Trophoblast cell (in vitro differentiated cells and primary cell): ENCODE results near the gene PDE11A.

ENCODE experiments used
- DNase-seq, 2 donors: peaks; one replicate each; pipeline ENCODE4 v3.0.0-alpha.2; 2016
- H2AFZ ChIP-seq: 2 replicates; pipeline ENCODE4 v1.6.1; 2013; ENCODE audit warnings: low read length, moderate library complexity, mild to moderate bottlenecking; ENCODE audit not compliant: insufficient read depth, poor library complexity
- H2AK5ac ChIP-seq: 2 replicates; pipeline ENCODE4 v1.6.1; 2013; ENCODE audit warnings: mild to moderate bottlenecking, low read length
- H2BK120ac ChIP-seq: 2 replicates; pipeline ENCODE4 v1.6.1; 2013; ENCODE audit warnings: low read length, mild to moderate bottlenecking, moderate library complexity; ENCODE audit not compliant: insufficient read depth, poor library complexity
- H2BK12ac ChIP-seq: 2 replicates; pipeline ENCODE4 v1.6.1; 2013; ENCODE audit warnings: mild to moderate bottlenecking, low read length, moderate library complexity
- H2BK5ac ChIP-seq: 2 replicates; pipeline ENCODE4 v1.6.1; 2013; ENCODE audit warnings: low read length, low read depth, moderate library complexity, mild to moderate bottlenecking; ENCODE audit not compliant: poor library complexity
- H3K14ac ChIP-seq: 2 replicates; pipeline ENCODE4 v1.6.1; 2013; ENCODE audit warnings: mild to moderate bottlenecking, low read length
- H3K18ac ChIP-seq: 2 replicates; pipeline ENCODE4 v1.6.1; 2013; ENCODE audit warnings: mild to moderate bottlenecking, low read length
- H3K23ac ChIP-seq: 2 replicates; pipeline ENCODE4 v1.6.1; 2013; ENCODE audit warnings: low read length
- H3K27ac ChIP-seq: 2 replicates; pipeline ENCODE4 v1.5.1; 2013; ENCODE audit warnings: low read depth, mild to moderate bottlenecking, inconsistent platforms, low read length, moderate library complexity
- H3K27me3 ChIP-seq: 2 replicates; pipeline ENCODE4 v1.6.1; 2013; ENCODE audit warnings: inconsistent platforms, mild to moderate bottlenecking, low read length, moderate library complexity; ENCODE audit not compliant: insufficient read depth
- H3K36me3 ChIP-seq, 2 experiments: 1 replicate in 1 of 2; 2 replicates in 1 of 2; pipeline ENCODE4 v1.6.1; 2013; ENCODE audit warnings: low read length in 2 of 2, mild to moderate bottlenecking in 2 of 2, moderate library complexity in 1 of 2; ENCODE audit not compliant: insufficient read depth in 2 of 2, control insufficient read depth in 1 of 2
- H3K4ac ChIP-seq: 2 replicates; pipeline ENCODE4 v1.6.1; 2013; ENCODE audit warnings: low read depth, mild to moderate bottlenecking, low read length, moderate library complexity
- H3K4me1 ChIP-seq, 2 experiments: 1 replicate in 1 of 2; 2 replicates in 1 of 2; pipeline ENCODE4 v1.6.1; 2013; ENCODE audit warnings: low read length in 2 of 2, mild to moderate bottlenecking in 2 of 2, moderate library complexity in 1 of 2; ENCODE audit not compliant: insufficient read depth in 2 of 2, control insufficient read depth in 1 of 2
- H3K4me2 ChIP-seq: 2 replicates; pipeline ENCODE4 v1.6.1; 2013; ENCODE audit warnings: inconsistent platforms, mild to moderate bottlenecking, low read length, moderate library complexity
- H3K4me3 ChIP-seq: 2 replicates; pipeline ENCODE4 v1.5.1; 2013; ENCODE audit warnings: mild to moderate bottlenecking, low read depth, low read length, inconsistent platforms
- H3K79me1 ChIP-seq: one replicate; pipeline ENCODE4 v1.6.1; 2013; ENCODE audit warnings: low read length
- H3K79me2 ChIP-seq: 2 replicates; pipeline ENCODE4 v1.6.1; 2013; ENCODE audit warnings: low read length, mild to moderate bottlenecking; ENCODE audit not compliant: control insufficient read depth, insufficient read depth, poor library complexity
- H3K9ac ChIP-seq: 2 replicates; pipeline ENCODE4 v1.6.1; 2013; ENCODE audit warnings: mild to moderate bottlenecking, low read length
- H3K9me3 ChIP-seq: 2 replicates; pipeline ENCODE4 v1.6.1; 2013; ENCODE audit warnings: low read depth, mild to moderate bottlenecking, control low read depth, inconsistent platforms, low read length; ENCODE audit not compliant: insufficient read depth
- H4K12ac ChIP-seq: 2 replicates; pipeline ENCODE4 v1.6.1; 2013; ENCODE audit warnings: low read depth, mild to moderate bottlenecking, low read length, moderate library complexity
- H4K8ac ChIP-seq: 2 replicates; pipeline ENCODE4 v1.6.1; 2013; ENCODE audit warnings: low read depth, mild to moderate bottlenecking, low read length, moderate library complexity
- H4K91ac ChIP-seq: one replicate; pipeline ENCODE4 v1.6.1; 2013; ENCODE audit warnings: low read depth, mild to moderate bottlenecking, low read length, moderate library complexity
- WGBS: extraction: QIAGEN DNeasy Blood & Tissue Kit; methylation state at CpG from one replicate; pipeline ENCODE4 v1.1.7; 2013; ENCODE audit warnings: missing lambda C conversion rate; ENCODE audit not compliant: insufficient read length, insufficient coverage; ENCODE audit errors: extremely low coverage; 5-methylcytosine and 5-hydroxymethylcytosine counted together

Gene PDE11A

DNA sequence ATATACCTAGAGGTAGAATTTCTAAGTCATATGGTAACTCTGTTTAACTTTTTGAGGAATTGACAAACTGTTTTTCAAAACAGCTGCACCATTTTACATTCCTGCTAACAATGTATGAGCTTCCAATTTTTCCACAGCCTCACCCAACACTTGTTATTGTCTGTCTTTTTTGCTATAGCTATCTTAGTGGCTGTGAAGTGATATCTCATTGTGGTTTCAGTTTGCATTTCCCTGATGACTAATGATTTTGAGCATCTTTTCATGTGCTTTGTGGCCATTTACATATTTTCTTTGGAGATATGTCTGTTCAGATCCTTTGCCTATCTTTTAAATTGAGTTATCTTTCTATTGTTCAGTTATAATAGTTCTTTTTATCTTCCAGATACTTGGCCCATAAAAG, 406.2 kb downstream of the PDE11A start:
- H4K8ac ChIP-seq: no peak overlapping the region

DNA sequence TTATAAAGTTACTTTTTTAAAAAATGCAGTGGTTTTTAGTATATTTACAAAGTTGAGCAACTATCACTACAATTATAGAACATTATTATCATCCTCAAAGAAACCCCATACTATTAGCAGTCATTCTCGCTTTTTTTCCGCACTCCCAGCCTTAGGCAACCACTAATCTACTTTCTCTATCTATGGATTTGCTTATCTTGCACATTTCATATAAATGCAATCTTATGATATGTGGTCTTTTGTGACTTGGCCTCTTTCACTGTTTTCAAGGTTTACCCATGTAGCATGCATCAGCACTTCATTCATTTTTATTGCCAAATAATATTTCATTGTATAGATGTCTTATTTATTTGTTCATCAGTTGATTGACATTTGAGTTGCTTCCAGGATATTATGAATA, 406.6 kb downstream of the PDE11A start:
- Histone ChIP-seq H2BK12ac (no peak overlapping the region), H3K79me1 (no peaks in the 10 kb centered on the region), H3K9me3 (no peaks in the 10 kb centered on the region), H2BK5ac (no peak overlapping the region), H3K27ac (no peak overlapping the region), H4K8ac (no peak overlapping the region), H4K91ac (no peak overlapping the region), H3K9ac (no peak overlapping the region), H3K14ac (no peak overlapping the region), H3K18ac (no peak overlapping the region), H2AFZ (no peak overlapping the region), H3K36me3 (no peaks in the 10 kb centered on the region), H2AK5ac (no peak overlapping the region), H3K23ac (no peak overlapping the region), H3K4me1 (no peaks in the 10 kb centered on the region), H3K27me3 (no peaks in the 10 kb centered on the region), H4K12ac (no peak overlapping the region), H3K4ac (no peak overlapping the region), H3K4me2 (no peak overlapping the region), H3K79me2 (no peaks in the 10 kb centered on the region), H3K4me3 (no peak overlapping the region), H2BK120ac (no peak overlapping the region)
- WGBS: no CpG with 5 or more reads among the region's 2 CpGs
- no peak for DNase-seq

More for the DNA sequence above, 406.2 kb downstream of the PDE11A start:
- no peak overlapping the region for H4K91ac ChIP-seq
- no peaks in the 10 kb centered on the region for H3K4me1 ChIP-seq
- no peak overlapping the region for H3K23ac ChIP-seq
- H3K9me3 ChIP-seq: no peaks in the 10 kb centered on the region
- no peak overlapping the region for H3K4ac ChIP-seq
- no peak overlapping the region for H3K4me2 ChIP-seq
- H3K79me2 ChIP-seq: no peaks in the 10 kb centered on the region
- H2BK120ac ChIP-seq: no peak overlapping the region
- H3K27ac ChIP-seq: no peak overlapping the region
- no peak overlapping the region for H3K18ac ChIP-seq
- H2AK5ac ChIP-seq: no peak overlapping the region
- DNase-seq: no peak
- H3K27me3 ChIP-seq: no peaks in the 10 kb centered on the region
- no peaks in the 10 kb centered on the region for H3K36me3 ChIP-seq
- no peaks in the 10 kb centered on the region for H3K79me1 ChIP-seq
- no peak overlapping the region for H4K12ac ChIP-seq
- H2BK12ac ChIP-seq: no peak overlapping the region
- no peak overlapping the region for H2AFZ ChIP-seq
- H3K14ac ChIP-seq: no peak overlapping the region
- no peak overlapping the region for H2BK5ac ChIP-seq
- H3K4me3 ChIP-seq: no peak overlapping the region
- H3K9ac ChIP-seq: no peak overlapping the region

DNA sequence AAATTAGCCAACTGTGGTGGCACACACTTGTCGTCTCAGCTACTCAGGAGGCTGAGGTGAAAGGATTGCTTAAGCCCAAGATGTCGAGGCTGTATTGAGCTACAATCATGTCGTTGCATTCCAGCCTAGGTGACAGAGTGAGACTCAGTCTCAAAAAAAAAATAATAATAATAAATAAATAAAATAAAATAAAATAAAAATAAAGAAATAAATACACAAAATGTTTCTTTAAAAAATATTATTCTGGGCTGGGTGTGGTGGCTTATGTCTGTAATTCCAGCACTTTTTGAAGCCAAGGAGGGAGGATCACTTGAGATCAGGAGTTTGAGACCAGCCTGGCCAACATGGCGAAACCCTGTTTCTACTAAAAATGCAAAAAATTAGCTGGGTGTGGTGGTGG, 407.2 kb downstream of the PDE11A start:
- Histone ChIP-seq H2BK12ac (no peak overlapping the region), H2AFZ (no peak overlapping the region), H3K23ac (no peak overlapping the region), H2AK5ac (no peak overlapping the region), H4K91ac (no peak overlapping the region), H3K79me1 (no peaks in the 10 kb centered on the region), H4K8ac (no peak overlapping the region), H3K4ac (no peak overlapping the region), H3K18ac (no peak overlapping the region), H3K27me3 (no peaks in the 10 kb centered on the region), H3K9me3 (no peaks in the 10 kb centered on the region), H3K14ac (no peak overlapping the region), H4K12ac (no peak overlapping the region), H3K9ac (no peak overlapping the region), H3K4me1 (no peaks in the 10 kb centered on the region), H3K4me3 (no peak overlapping the region), H3K79me2 (no peaks in the 10 kb centered on the region), H3K4me2 (no peak overlapping the region), H3K27ac (no peak overlapping the region), H2BK120ac (no peak overlapping the region), H2BK5ac (no peak overlapping the region), H3K36me3 (no peaks in the 10 kb centered on the region)
- DNase-seq: no peak
- no CpG with 5 or more reads among the region's 4 CpGs for WGBS

DNA sequence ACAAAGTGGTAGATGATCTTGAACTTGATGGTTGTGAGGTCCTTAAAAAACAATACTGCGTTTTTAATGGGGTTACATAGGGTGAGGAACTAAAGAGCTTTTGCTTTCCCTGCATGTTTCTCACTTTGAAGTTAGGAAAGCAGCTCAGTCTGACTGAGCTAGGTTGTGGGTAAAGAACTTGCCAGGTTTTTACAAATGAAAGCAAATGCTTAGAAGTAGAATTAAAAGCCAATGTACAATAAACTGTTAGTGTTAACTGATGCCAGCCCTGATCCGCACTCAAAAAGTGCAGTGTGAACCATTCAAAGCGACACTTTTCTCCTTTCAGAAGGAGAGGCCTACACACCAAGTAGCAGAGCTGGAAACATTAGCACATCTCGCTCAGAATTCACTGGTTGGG, 409.7 kb downstream of the PDE11A start:
- no peaks in the 10 kb centered on the region for H3K4me1 ChIP-seq

More for the DNA sequence above, 409.7 kb downstream of the PDE11A start:
- no peak overlapping the region for H4K91ac ChIP-seq
- H3K23ac ChIP-seq: no peak overlapping the region
- H3K27ac ChIP-seq: no peak overlapping the region
- no peak overlapping the region for H3K18ac ChIP-seq
- DNase-seq: no peak
- no peak overlapping the region for H2BK12ac ChIP-seq
- H3K4ac ChIP-seq: no peak overlapping the region
- no peaks in the 10 kb centered on the region for H3K27me3 ChIP-seq
- H3K4me2 ChIP-seq: no peak overlapping the region
- no peak overlapping the region for H2BK5ac ChIP-seq
- no peak overlapping the region for H3K4me3 ChIP-seq
- H3K14ac ChIP-seq: no peak overlapping the region
- no peak overlapping the region for H3K9ac ChIP-seq
- H4K12ac ChIP-seq: no peak overlapping the region
- no peak overlapping the region for H4K8ac ChIP-seq
- no peaks in the 10 kb centered on the region for H3K9me3 ChIP-seq
- H3K36me3 ChIP-seq: no peaks in the 10 kb centered on the region
- H2AK5ac ChIP-seq: no peak overlapping the region
- no CpG with 5 or more reads among the region's 4 CpGs for WGBS
- no peaks in the 10 kb centered on the region for H3K79me1 ChIP-seq
- no peak overlapping the region for H2AFZ ChIP-seq
- no peak overlapping the region for H2BK120ac ChIP-seq
- peaks cover under 1% of the 10 kb centered on the region for H3K79me2 ChIP-seq
